H9 (cell line): ENCODE results near the gene GRIN2A. TPM values are rescaled to one million over a fixed set of nuclear protein-coding genes. Genes with fewer than 3 reads are reported as not detected.

Source experiments
- DNase-seq: peaks from one replicate; pipeline ENCODE4 v3.0.0-alpha.2; 2017
- H2AFZ ChIP-seq: one replicate; pipeline ENCODE4 v1.6.1; 2013; ENCODE audit warnings: mild to moderate bottlenecking, low read length, control low read depth, moderate library complexity
- H2AK5ac ChIP-seq: 2 replicates; pipeline ENCODE4 v1.6.1; 2013; ENCODE audit warnings: low read length, control low read depth, mixed read lengths; ENCODE audit not compliant: insufficient read length
- H2BK120ac ChIP-seq: one replicate; pipeline ENCODE4 v1.6.1; 2013; ENCODE audit warnings: low read depth, mild to moderate bottlenecking, low read length, control low read depth, inconsistent platforms; ENCODE audit not compliant: poor library complexity, severe bottlenecking
- H2BK12ac ChIP-seq: 2 replicates; pipeline ENCODE4 v1.6.1; 2013; ENCODE audit warnings: low read length, control low read depth, mixed read lengths, low read depth; ENCODE audit not compliant: insufficient read length
- H2BK15ac ChIP-seq: 2 replicates; pipeline ENCODE4 v1.6.1; 2013; ENCODE audit warnings: low read depth, low read length, control low read depth
- H2BK20ac ChIP-seq: one replicate; pipeline ENCODE4 v1.6.1; 2013; ENCODE audit warnings: low read depth, mild to moderate bottlenecking, low read length, control low read depth, inconsistent platforms; ENCODE audit not compliant: poor library complexity, severe bottlenecking
- H2BK5ac ChIP-seq: 2 replicates; pipeline ENCODE4 v1.6.1; 2013; ENCODE audit warnings: low read length, control low read depth, mixed read lengths; ENCODE audit not compliant: insufficient read length
- H3K14ac ChIP-seq: 2 replicates; pipeline ENCODE4 v1.6.1; 2013; ENCODE audit warnings: low read length, control low read depth; ENCODE audit not compliant: insufficient read depth
- H3K18ac ChIP-seq: 2 replicates; pipeline ENCODE4 v1.6.1; 2013; ENCODE audit warnings: low read depth, mild to moderate bottlenecking, mixed read lengths, low read length, control low read depth; ENCODE audit not compliant: insufficient read length
- H3K23ac ChIP-seq: 2 replicates; pipeline ENCODE4 v1.6.1; 2013; ENCODE audit warnings: low read length, control low read depth, mixed read lengths, low read depth; ENCODE audit not compliant: insufficient read length
- H3K23me2 ChIP-seq: 2 replicates; pipeline ENCODE4 v1.6.1; 2013; ENCODE audit warnings: low read depth, mild to moderate bottlenecking, mixed read lengths, low read length, control low read depth; ENCODE audit not compliant: insufficient read length, poor library complexity, severe bottlenecking
- H3K27ac ChIP-seq: 2 replicates; pipeline ENCODE4 v1.5.1; 2013; ENCODE audit warnings: low read length, control low read depth, mixed read lengths, low read depth; ENCODE audit not compliant: insufficient read length
- H3K27me3 ChIP-seq: 2 replicates; pipeline ENCODE4 v1.6.1; 2013; ENCODE audit warnings: low read length, control low read depth, inconsistent platforms; ENCODE audit not compliant: insufficient read depth
- H3K4ac ChIP-seq: 2 replicates; pipeline ENCODE4 v1.6.1; 2013; ENCODE audit warnings: low read depth, mild to moderate bottlenecking, control low read depth, inconsistent platforms, low read length, moderate library complexity
- H3K4me1 ChIP-seq: 2 replicates; pipeline ENCODE4 v1.6.1; 2013; ENCODE audit warnings: low read length, control low read depth, inconsistent platforms; ENCODE audit not compliant: insufficient read depth
- H3K4me2 ChIP-seq: 2 replicates; pipeline ENCODE4 v1.6.1; 2013; ENCODE audit warnings: low read length, control low read depth, mixed read lengths; ENCODE audit not compliant: insufficient read length, insufficient read depth
- H3K56ac ChIP-seq: 2 replicates; pipeline ENCODE4 v1.6.1; 2013; ENCODE audit warnings: low read depth, mild to moderate bottlenecking, mixed read lengths, low read length, control low read depth; ENCODE audit not compliant: insufficient read length
- H3K79me1 ChIP-seq: 2 replicates; pipeline ENCODE4 v1.6.1; 2013; ENCODE audit warnings: low read depth, mild to moderate bottlenecking, moderate library complexity, low read length, control low read depth, inconsistent platforms; ENCODE audit not compliant: insufficient read depth, poor library complexity, severe bottlenecking
- H3K79me2 ChIP-seq: 2 replicates; pipeline ENCODE4 v1.6.1; 2013; ENCODE audit warnings: low read length, control low read depth, inconsistent platforms; ENCODE audit not compliant: insufficient read depth
- H3K9ac ChIP-seq: 2 replicates; pipeline ENCODE4 v1.6.1; 2013; ENCODE audit warnings: low read length, control low read depth, mixed read lengths; ENCODE audit not compliant: insufficient read length; ENCODE audit errors: extremely low read depth
- H3K9me3 ChIP-seq: one replicate; pipeline ENCODE4 v1.6.1; 2013; ENCODE audit warnings: low read depth, low read length, inconsistent platforms; ENCODE audit not compliant: control insufficient read depth
- H3T11ph ChIP-seq: one replicate; pipeline ENCODE4 v1.6.1; 2013; ENCODE audit warnings: mild to moderate bottlenecking, low read length, control low read depth, inconsistent platforms
- H4K20me1 ChIP-seq: one replicate; pipeline ENCODE4 v1.6.1; 2013; ENCODE audit not compliant: control insufficient read depth, insufficient read length, insufficient read depth
- H4K5ac ChIP-seq: 2 replicates; pipeline ENCODE4 v1.6.1; 2013; ENCODE audit warnings: low read depth, mild to moderate bottlenecking, mixed read lengths, low read length, control low read depth; ENCODE audit not compliant: insufficient read length
- H4K8ac ChIP-seq: replicated peaks from 2 replicates; pipeline ENCODE4 v1.6.1; 2013; ENCODE audit warnings: low read length, control low read depth, mixed read lengths, low read depth; ENCODE audit not compliant: insufficient read length
- H4K91ac ChIP-seq: 2 replicates; pipeline ENCODE4 v1.6.1; 2013; ENCODE audit warnings: low read depth, mild to moderate bottlenecking, moderate library complexity, mixed read lengths, low read length, control low read depth; ENCODE audit not compliant: insufficient read length
- H3K27ac Mint-ChIP-seq, 3 experiments: 2 replicates in 2 of 3; 3 replicates in 1 of 3; pipeline ENCODE4 v1.8.0; 2020 to 2021; ENCODE audit warnings: mixed read lengths in 3 of 3, mild to moderate bottlenecking in 1 of 3, moderate library complexity in 1 of 3
- H3K27me3 Mint-ChIP-seq: 2 replicates; pipeline ENCODE4 v1.8.0; 2021; ENCODE audit warnings: low read depth, mild to moderate bottlenecking, moderate library complexity, mixed read lengths
- H3K36me3 Mint-ChIP-seq, 3 experiments: 2 replicates in 2 of 3; 3 replicates in 1 of 3; pipeline ENCODE4 v1.8.0; 2020 to 2021; ENCODE audit warnings: low read depth in 3 of 3, mixed read lengths in 3 of 3; ENCODE audit not compliant: insufficient read depth in 1 of 3
- H3K4me1 Mint-ChIP-seq, 2 experiments: 2 replicates each; pipeline ENCODE4 v1.8.0; 2020; ENCODE audit warnings: mixed read lengths in 2 of 2
- H3K4me3 Mint-ChIP-seq, 2 experiments: 2 replicates in 1 of 2; 3 replicates in 1 of 2; pipeline ENCODE4 v1.8.0; 2020 to 2021; ENCODE audit warnings: mild to moderate bottlenecking in 2 of 2, mixed read lengths in 2 of 2, moderate library complexity in 1 of 2
- H3K9me3 Mint-ChIP-seq, 2 experiments: 2 replicates in 1 of 2; 3 replicates in 1 of 2; pipeline ENCODE4 v1.8.0; 2020; ENCODE audit warnings: mild to moderate bottlenecking in 2 of 2, mixed read lengths in 2 of 2, moderate library complexity in 1 of 2
- WGBS: extraction: QIAGEN DNeasy Blood & Tissue Kit; methylation state at CpG from one replicate; pipeline ENCODE4 v1.1.7; 2013; ENCODE audit warnings: missing lambda C conversion rate, low lambda C conversion rate, mixed read lengths; ENCODE audit not compliant: insufficient read length; ENCODE audit errors: extremely low coverage; 5-methylcytosine and 5-hydroxymethylcytosine counted together
- total RNA-seq: library from RNA; stranded (reverse); gene quantifications from 2 replicates; pipeline ENCODE4 v1.2.1, GENCODE V29; 2021
- TF ChIP-seq, protein P1 (sequence below): fragments of 200-600 bp; sonication (generic); conservative IDR thresholded peaks from 3 replicates; pipeline ENCODE4 v1.8.0; 2021; ENCODE audit warnings: antibody characterized with exemption, mild to moderate bottlenecking

GRIN2A gene
- total RNA-seq, 1 experiment from 2014 or later = 1.5 TPM

DNA sequence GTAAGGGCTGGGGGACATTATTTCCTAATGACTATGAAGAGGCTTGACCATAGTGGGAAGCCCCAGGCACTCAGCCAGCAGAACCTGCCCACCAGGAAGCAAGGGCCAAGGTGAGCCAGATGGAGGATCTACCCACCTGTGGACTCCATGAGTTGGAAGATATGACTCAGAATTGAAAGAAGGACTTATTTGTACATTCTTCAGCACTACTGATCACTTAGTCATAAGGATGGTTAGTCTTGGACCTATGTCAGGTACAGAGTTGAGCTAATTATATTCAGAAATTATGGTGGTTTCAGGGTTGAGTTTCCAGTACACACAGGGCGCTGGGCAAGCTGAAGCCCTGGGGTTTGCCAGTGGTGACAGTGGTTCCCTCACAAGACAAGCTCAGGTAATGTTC lies 24.0 kb upstream of the GRIN2A start:
- Histone ChIP-seq H3K4me2 (no peak overlapping the region), H2BK15ac (no peak overlapping the region), H2AFZ (no peak overlapping the region), H3K4me1 (no peaks in the 10 kb centered on the region), H3K27ac (no peak overlapping the region), H3K27me3 (no peaks in the 10 kb centered on the region), H3T11ph (no peak overlapping the region), H4K8ac (no peak overlapping the region), H2BK120ac (no peak overlapping the region), H2AK5ac (no peak overlapping the region), H3K56ac (no peak overlapping the region), H3K18ac (no peak overlapping the region), H4K20me1 (no peaks in the 10 kb centered on the region), H4K5ac (no peak overlapping the region), H3K4ac (no peak overlapping the region), H3K9ac (no peak overlapping the region), H3K9me3 (no peaks in the 10 kb centered on the region), H4K91ac (no peak overlapping the region), H3K23ac (no peak overlapping the region), H2BK5ac (no peak overlapping the region), H2BK20ac (no peak overlapping the region), H3K23me2 (no peaks in the 10 kb centered on the region), H3K79me1 (no peaks in the 10 kb centered on the region), H3K79me2 (no peaks in the 10 kb centered on the region), H3K14ac (no peak overlapping the region), H2BK12ac (no peak overlapping the region)
- Mint-ChIP-seq H3K27ac (no peak overlapping the region), H3K4me3 (no peak overlapping the region), H3K27me3 (no peaks in the 10 kb centered on the region; the same call in none of the 2 replicates), H3K4me1 (peaks cover 5 to 6% of the 10 kb centered on the region in 2 experiments), H3K9me3 (peaks cover 6 to 22% of the 10 kb centered on the region in 2 experiments), H3K36me3 (peaks cover 0 to 8% (median 4%) of the 10 kb centered on the region in 3 experiments; a peak in 4 of 7 replicates)
- DNase-seq = no peak
- TF ChIP-seq, protein P1, sequence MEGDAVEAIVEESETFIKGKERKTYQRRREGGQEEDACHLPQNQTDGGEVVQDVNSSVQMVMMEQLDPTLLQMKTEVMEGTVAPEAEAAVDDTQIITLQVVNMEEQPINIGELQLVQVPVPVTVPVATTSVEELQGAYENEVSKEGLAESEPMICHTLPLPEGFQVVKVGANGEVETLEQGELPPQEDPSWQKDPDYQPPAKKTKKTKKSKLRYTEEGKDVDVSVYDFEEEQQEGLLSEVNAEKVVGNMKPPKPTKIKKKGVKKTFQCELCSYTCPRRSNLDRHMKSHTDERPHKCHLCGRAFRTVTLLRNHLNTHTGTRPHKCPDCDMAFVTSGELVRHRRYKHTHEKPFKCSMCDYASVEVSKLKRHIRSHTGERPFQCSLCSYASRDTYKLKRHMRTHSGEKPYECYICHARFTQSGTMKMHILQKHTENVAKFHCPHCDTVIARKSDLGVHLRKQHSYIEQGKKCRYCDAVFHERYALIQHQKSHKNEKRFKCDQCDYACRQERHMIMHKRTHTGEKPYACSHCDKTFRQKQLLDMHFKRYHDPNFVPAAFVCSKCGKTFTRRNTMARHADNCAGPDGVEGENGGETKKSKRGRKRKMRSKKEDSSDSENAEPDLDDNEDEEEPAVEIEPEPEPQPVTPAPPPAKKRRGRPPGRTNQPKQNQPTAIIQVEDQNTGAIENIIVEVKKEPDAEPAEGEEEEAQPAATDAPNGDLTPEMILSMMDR = no peak
- no CpG with 5 or more reads among the region's 1 CpG for WGBS
